Osteocyte (in vitro differentiated cells): ENCODE measurements around the gene DMD. TPM values are rescaled to one million over a fixed set of nuclear protein-coding genes. Genes with fewer than 3 reads are reported as not detected.

Experiments
- DNase-seq: peaks from one replicate; pipeline ENCODE4 v3.0.0; 2021; ENCODE audit warnings: mixed read lengths; ENCODE audit not compliant: unreplicated experiment; ENCODE audit errors: extremely low spot score
- H3K27ac Mint-ChIP-seq: one replicate; pipeline ENCODE4 v1.8.0; 2021; ENCODE audit warnings: mild to moderate bottlenecking, mixed read lengths; ENCODE audit not compliant: unreplicated experiment
- H3K27me3 Mint-ChIP-seq: one replicate; pipeline ENCODE4 v1.8.0; 2021; ENCODE audit warnings: mixed read lengths; ENCODE audit not compliant: unreplicated experiment
- H3K36me3 Mint-ChIP-seq: one replicate; pipeline ENCODE4 v1.8.0; 2021; ENCODE audit warnings: mixed read lengths; ENCODE audit not compliant: unreplicated experiment
- H3K4me1 Mint-ChIP-seq: one replicate; pipeline ENCODE4 v1.8.0; 2021; ENCODE audit warnings: mixed read lengths; ENCODE audit not compliant: unreplicated experiment
- H3K4me3 Mint-ChIP-seq: one replicate; pipeline ENCODE4 v1.8.0; 2021; ENCODE audit warnings: mild to moderate bottlenecking, moderate library complexity, mixed read lengths; ENCODE audit not compliant: unreplicated experiment
- H3K9me3 Mint-ChIP-seq: one replicate; pipeline ENCODE4 v1.8.0; 2021; ENCODE audit warnings: mixed read lengths; ENCODE audit not compliant: unreplicated experiment
- total RNA-seq: library from RNA; stranded (reverse); gene quantifications from 2 replicates; pipeline ENCODE4 v1.2.1, GENCODE V29; 2021
- TF ChIP-seq, protein P1 (sequence below): fragments of 200-600 bp; sonication (generic); IDR thresholded peaks from 2 replicates; pipeline ENCODE4 v1.5.0; 2021; ENCODE audit warnings: antibody characterized with exemption, mild to moderate bottlenecking, moderate library complexity

The DMD gene
- total RNA-seq, 1 donor from 2014 or later, result 317 TPM

DNA sequence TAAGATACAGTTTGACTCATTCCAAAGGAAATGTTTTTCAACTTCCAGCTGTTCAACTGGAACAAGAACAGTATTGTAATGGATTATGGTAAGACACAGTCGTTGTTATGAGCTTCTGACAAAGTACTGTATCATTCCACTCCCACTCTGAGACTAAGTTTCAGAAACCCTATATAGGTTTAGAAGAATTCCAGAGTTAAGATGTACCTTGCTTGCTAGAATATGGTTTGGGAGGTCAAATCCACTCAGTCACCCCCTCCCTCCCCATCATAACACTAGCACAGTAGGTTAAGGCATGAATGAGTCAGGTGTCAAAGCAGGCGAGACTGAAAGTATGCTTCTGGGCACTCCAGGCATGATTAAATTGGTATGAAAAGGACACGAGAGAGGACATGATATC, 339.7 kb downstream of the DMD start:
- no peak overlapping the region for H3K4me3 Mint-ChIP-seq
- H3K9me3 Mint-ChIP-seq, result peaks cover 13% of the 10 kb centered on the region
- TF ChIP-seq, protein P1, sequence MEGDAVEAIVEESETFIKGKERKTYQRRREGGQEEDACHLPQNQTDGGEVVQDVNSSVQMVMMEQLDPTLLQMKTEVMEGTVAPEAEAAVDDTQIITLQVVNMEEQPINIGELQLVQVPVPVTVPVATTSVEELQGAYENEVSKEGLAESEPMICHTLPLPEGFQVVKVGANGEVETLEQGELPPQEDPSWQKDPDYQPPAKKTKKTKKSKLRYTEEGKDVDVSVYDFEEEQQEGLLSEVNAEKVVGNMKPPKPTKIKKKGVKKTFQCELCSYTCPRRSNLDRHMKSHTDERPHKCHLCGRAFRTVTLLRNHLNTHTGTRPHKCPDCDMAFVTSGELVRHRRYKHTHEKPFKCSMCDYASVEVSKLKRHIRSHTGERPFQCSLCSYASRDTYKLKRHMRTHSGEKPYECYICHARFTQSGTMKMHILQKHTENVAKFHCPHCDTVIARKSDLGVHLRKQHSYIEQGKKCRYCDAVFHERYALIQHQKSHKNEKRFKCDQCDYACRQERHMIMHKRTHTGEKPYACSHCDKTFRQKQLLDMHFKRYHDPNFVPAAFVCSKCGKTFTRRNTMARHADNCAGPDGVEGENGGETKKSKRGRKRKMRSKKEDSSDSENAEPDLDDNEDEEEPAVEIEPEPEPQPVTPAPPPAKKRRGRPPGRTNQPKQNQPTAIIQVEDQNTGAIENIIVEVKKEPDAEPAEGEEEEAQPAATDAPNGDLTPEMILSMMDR, result no peak
- H3K27me3 Mint-ChIP-seq, result no peaks in the 10 kb centered on the region
- DNase-seq, result no peak
- H3K27ac Mint-ChIP-seq, result no peak overlapping the region
- no peaks in the 10 kb centered on the region for H3K4me1 Mint-ChIP-seq
- no peaks in the 10 kb centered on the region for H3K36me3 Mint-ChIP-seq

- H3K27ac Mint-ChIP-seq, result no peak overlapping the region
- H3K27me3 Mint-ChIP-seq, result no peaks in the 10 kb centered on the region
- DNase-seq, result no peak
- H3K4me3 Mint-ChIP-seq, result no peak overlapping the region
- no peaks in the 10 kb centered on the region for H3K36me3 Mint-ChIP-seq
- H3K4me1 Mint-ChIP-seq, result no peaks in the 10 kb centered on the region
- TF ChIP-seq, protein P1, result no peak
- H3K9me3 Mint-ChIP-seq, result peaks cover 13% of the 10 kb centered on the region
Measured at GRCh38 chrX:32868524-32868895, 342.8 kb downstream of the DMD start.

GRCh38 chrX:32867781-32868523, 343.4 kb downstream of the DMD start:
- H3K36me3 Mint-ChIP-seq, result no peaks in the 10 kb centered on the region

DNA sequence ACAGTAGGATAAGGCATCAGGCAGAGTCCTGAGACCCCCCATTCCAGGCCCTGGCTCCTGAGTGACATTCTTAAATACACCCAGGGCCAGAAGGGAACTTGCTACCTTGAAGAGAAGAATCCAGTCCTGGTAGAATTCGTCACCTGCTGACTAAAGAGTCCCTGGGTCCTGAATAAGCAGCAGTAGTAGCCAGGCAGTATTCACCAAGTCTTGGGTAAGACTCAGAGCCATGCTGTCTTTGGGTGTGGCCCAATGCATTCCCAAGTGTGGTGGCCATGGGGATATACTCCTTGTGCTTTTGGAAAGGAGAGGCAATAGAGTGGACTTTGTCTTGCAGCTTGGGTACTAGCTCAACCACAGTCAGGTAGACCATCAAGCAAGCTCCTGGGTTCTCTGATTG, 359.1 kb downstream of the DMD start:
- Mint-ChIP-seq H3K4me3 (no peak overlapping the region), H3K36me3 (no peaks in the 10 kb centered on the region), H3K9me3 (peaks cover 14% of the 10 kb centered on the region), H3K27ac (no peak overlapping the region), H3K27me3 (no peaks in the 10 kb centered on the region), H3K4me1 (no peaks in the 10 kb centered on the region)
- TF ChIP-seq, protein P1, result no peak
- no peak for DNase-seq

More at GRCh38 chrX:32867781-32868523, 343.4 kb downstream of the DMD start:
- TF ChIP-seq, protein P1, result no peak
- Mint-ChIP-seq H3K27ac (no peak overlapping the region), H3K4me1 (no peaks in the 10 kb centered on the region), H3K9me3 (peaks cover 13% of the 10 kb centered on the region), H3K27me3 (no peaks in the 10 kb centered on the region), H3K4me3 (no peak overlapping the region)
- no peak for DNase-seq

- Mint-ChIP-seq H3K36me3 (no peaks in the 10 kb centered on the region), H3K4me3 (no peak overlapping the region), H3K27ac (no peak overlapping the region), H3K9me3 (peaks cover 13% of the 10 kb centered on the region), H3K27me3 (no peaks in the 10 kb centered on the region), H3K4me1 (no peaks in the 10 kb centered on the region)
- TF ChIP-seq, protein P1, result no peak
- DNase-seq, result no peak
Measured at GRCh38 chrX:32851556-32851955, 359.8 kb downstream of the DMD start.
